GM06990 (cell line): ENCODE data around the gene ARHGAP26.

Source experiments
- DNase-seq: peaks from one replicate; pipeline ENCODE4 v3.0.0-alpha.2; 2011; ENCODE audit not compliant: insufficient read length; ENCODE audit errors: extremely low read depth
- H3K27me3 ChIP-seq: replicated peaks from 2 replicates; pipeline ENCODE4 v1.6.0; 2011; ENCODE audit warnings: low read length; ENCODE audit not compliant: control insufficient read depth, insufficient read depth
- H3K36me3 ChIP-seq: 2 replicates; pipeline ENCODE4 v1.5.1; 2011; ENCODE audit warnings: low read length; ENCODE audit not compliant: control insufficient read depth, insufficient read depth
- H3K4me3 ChIP-seq: replicated peaks from 2 replicates; pipeline ENCODE4 v1.5.1; 2011; ENCODE audit warnings: low read depth, mild to moderate bottlenecking, control low read depth, low read length
- TF ChIP-seq, protein P1 (sequence below): IDR thresholded peaks from 2 replicates; pipeline ENCODE4 v1.5.1; 2011; ENCODE audit warnings: low read length, control low read depth, mild to moderate bottlenecking, inconsistent platforms; ENCODE audit not compliant: insufficient read depth, poor library complexity, severe bottlenecking

ARHGAP26 gene

DNA sequence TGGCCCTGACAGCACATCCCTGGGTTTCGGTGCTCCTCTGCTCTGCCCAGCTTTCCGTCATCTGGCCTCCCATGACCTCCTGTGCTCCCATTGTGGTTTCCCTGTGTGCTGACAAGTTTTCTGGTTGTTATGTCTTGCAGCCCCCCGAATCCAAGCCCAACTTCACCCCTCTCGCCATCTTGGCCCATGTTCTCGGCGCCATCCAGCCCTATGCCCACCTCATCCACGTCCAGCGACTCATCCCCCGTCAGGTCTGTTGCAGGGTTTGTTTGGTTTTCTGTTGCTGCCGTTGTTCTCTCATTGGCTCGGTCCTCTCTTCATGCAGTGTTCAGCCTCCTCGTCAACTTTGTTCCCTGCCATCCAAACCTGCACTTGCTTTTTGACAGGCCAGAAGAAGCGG lies 436.9 kb downstream of the ARHGAP26 start:
- peak overlapping the region; percentile 56 for H3K4me3 ChIP-seq
- no peaks in the 10 kb centered on the region for H3K27me3 ChIP-seq
- DNase-seq: no peak
- H3K36me3 ChIP-seq: no peaks in the 10 kb centered on the region
- TF ChIP-seq, protein P1, sequence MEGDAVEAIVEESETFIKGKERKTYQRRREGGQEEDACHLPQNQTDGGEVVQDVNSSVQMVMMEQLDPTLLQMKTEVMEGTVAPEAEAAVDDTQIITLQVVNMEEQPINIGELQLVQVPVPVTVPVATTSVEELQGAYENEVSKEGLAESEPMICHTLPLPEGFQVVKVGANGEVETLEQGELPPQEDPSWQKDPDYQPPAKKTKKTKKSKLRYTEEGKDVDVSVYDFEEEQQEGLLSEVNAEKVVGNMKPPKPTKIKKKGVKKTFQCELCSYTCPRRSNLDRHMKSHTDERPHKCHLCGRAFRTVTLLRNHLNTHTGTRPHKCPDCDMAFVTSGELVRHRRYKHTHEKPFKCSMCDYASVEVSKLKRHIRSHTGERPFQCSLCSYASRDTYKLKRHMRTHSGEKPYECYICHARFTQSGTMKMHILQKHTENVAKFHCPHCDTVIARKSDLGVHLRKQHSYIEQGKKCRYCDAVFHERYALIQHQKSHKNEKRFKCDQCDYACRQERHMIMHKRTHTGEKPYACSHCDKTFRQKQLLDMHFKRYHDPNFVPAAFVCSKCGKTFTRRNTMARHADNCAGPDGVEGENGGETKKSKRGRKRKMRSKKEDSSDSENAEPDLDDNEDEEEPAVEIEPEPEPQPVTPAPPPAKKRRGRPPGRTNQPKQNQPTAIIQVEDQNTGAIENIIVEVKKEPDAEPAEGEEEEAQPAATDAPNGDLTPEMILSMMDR: no peak

DNA sequence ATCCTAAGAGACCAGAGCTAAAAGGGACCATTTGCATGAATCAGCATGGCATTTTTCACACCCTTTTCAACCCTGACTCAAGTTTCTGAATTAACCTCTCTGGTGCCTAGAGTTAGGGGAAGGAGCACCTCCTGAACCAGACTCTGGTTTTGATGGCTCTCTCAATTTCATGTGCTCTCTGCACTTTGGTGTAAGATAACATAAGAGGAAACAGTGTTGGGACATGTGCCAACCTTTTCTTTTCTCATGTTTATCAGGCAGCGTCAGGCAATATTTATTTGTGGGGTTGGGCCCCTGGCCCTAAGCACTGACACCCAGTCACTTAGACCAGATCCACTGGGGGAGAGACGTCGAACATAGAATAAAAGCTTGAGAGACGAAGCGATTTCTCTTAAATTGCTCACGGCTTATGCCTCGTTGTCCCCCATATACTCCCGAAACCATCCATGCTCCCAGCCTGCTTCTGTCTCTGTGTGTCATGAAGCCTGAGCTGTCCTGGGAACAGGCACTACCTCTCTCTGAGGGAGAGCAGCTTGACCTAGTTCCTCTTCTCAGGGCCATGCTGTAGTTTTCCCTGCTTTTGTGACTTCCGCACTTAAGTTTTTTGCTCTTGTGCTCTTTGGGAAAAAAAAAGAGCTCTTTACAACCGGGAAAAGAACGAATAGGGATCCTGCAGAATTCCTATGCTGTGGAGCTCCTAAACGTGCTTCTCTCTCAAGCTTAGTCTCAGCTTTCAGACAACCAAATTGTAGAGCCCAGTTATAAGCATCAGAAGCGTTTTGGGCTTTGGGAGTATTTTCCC lies 437.6 kb downstream of the ARHGAP26 start:
- peak overlapping the region; percentile 56 for H3K4me3 ChIP-seq
- no peaks in the 10 kb centered on the region for H3K36me3 ChIP-seq
- TF ChIP-seq, protein P1: no peak
- DNase-seq: no peak
- no peaks in the 10 kb centered on the region for H3K27me3 ChIP-seq

DNA sequence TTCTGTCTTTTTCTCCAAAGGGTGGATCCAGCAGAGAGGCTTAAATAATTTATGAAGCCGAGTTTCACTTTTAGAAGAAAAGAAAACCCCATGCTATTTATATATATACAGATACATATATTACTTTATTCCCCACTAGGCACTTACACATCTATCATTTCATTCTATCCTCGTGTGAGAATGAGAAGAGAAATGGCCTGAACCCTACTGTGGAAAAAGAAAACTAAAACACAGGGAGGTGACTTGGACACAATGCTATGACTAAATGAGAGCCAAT lies 438.1 kb downstream of the ARHGAP26 start:
- DNase-seq: no peak
- no peak overlapping the region for H3K4me3 ChIP-seq
- no peaks in the 10 kb centered on the region for H3K27me3 ChIP-seq
- TF ChIP-seq, protein P1: no peak
- no peaks in the 10 kb centered on the region for H3K36me3 ChIP-seq

DNA sequence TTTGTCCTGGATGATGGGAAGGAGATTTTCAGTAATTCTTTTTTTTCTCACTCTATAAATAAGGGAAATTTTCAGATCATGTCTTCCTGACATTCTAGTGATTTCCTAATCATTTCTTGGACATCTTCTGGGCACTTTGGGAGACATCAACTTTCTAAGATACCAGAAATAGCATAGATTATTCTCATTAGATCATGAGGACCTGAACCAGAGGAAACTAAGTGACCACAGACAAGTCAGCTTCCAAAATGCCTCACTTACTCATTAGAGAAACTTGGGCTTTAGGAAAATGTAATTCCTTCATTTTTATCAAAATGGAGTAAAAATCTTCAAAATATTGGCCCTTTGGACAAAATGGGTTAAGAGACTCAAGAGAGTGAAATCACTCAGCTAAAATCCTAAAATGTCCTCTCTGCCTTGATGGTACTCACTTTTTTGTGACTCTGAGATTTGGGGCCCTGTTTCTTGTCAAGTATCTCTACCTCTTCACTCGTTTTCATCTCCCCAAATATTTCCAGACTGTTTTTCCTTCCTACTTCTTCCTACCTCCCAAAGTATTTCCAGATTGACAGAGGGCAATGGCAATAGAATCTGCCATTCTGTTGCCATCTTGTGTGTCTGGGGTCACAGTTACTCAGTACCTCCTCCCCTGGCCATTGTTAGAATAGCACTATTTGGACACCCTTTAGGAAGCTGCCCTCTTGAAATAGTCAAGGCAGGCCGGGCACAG lies 438.8 kb downstream of the ARHGAP26 start:
- H3K4me3 ChIP-seq: no peak overlapping the region
- H3K27me3 ChIP-seq: no peaks in the 10 kb centered on the region
- no peaks in the 10 kb centered on the region for H3K36me3 ChIP-seq
- DNase-seq: no peak
- TF ChIP-seq, protein P1: peak; percentile 45

DNA sequence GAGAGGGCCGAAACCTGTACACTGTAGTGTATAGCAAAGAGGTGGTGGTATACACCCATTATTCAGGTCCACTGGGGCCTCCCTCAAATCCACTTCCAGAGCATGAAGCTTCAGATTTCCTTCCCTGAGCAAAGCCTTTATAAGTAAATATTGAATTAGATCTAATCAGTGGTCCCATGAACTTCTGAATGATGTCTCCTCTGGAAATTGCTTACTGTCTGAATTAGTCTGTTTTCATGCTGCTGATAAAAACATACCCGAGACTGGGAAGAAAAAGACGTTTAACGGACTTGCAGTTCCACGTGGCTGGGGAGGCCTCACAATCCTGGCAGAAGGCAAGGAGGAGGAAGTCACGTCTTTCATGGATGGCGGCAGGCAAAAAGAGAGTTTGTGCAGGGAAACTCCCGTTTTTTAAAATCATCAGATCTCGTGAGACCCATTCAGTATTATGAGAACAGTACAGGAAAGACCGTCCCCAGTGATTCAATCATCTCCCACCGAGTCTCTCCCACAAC lies 439.8 kb downstream of the ARHGAP26 start:
- H3K36me3 ChIP-seq: no peaks in the 10 kb centered on the region
- DNase-seq: no peak
- no peaks in the 10 kb centered on the region for H3K27me3 ChIP-seq
- TF ChIP-seq, protein P1: no peak
- no peak overlapping the region for H3K4me3 ChIP-seq
